Body of pancreas (tissue), 4 donors: ENCODE measurements around the gene AKAP13.

ENCODE experiments used
- CTCF ChIP-seq, 7 experiments: fragments of 450-650 bp in 4 of 7; fragments of 200-600 bp in 3 of 7; sonication (generic) in 3 of 7; IDR thresholded peaks; one replicate each; pipeline ENCODE4 v1.5.1; 2016 to 2019; ENCODE audit warnings: antibody characterized with exemption in 7 of 7
- POLR2A ChIP-seq, 3 donors: fragments of 450-650 bp; IDR thresholded peaks; one replicate each; pipeline ENCODE4 v1.6.1; 2016; ENCODE audit warnings: antibody characterized with exemption in 3 of 3, mild to moderate bottlenecking in 2 of 3

- no peak for TF ChIP-seq CTCF (IDR thresholded peaks at IDR 0.05)
- TF ChIP-seq POLR2A (IDR thresholded peaks at IDR 0.05) = no peak
Observed at GRCh38 chr15:85773970-85774369, 393.6 kb downstream of the AKAP13 start.
